CD4-positive, alpha-beta T cell treated with Interferon alpha-2 for 1 hour (primary cell): Measurements from ENCODE around the gene ZCCHC2.

Experiments used
- DNase-seq, 2 donors: peaks; one replicate each; pipeline ENCODE4 v3.0.0-alpha.2; 2020 to 2022

Gene ZCCHC2

GRCh38 chr18:62539284-62540165 is 16.7 kb downstream of the ZCCHC2 start:
- no peak for DNase-seq

- DNase-seq = no peak
Observed at GRCh38 chr18:62543021-62543420, 20.2 kb downstream of the ZCCHC2 start.

GRCh38 chr18:62545098-62545497 is 22.3 kb downstream of the ZCCHC2 start:
- DNase-seq = no peak

- no peak for DNase-seq
Observed at GRCh38 chr18:62549755-62550154, 26.9 kb downstream of the ZCCHC2 start.

- DNase-seq = no peak
Observed at GRCh38 chr18:62550746-62551145, 27.9 kb downstream of the ZCCHC2 start.

- no peak for DNase-seq
Observed at GRCh38 chr18:62551972-62552513, 29.2 kb downstream of the ZCCHC2 start.

GRCh38 chr18:62554061-62554815 is 31.4 kb downstream of the ZCCHC2 start:
- DNase-seq = no peak

GRCh38 chr18:62555135-62555534 is 32.3 kb downstream of the ZCCHC2 start:
- DNase-seq = no peak

- DNase-seq = no peak
Observed at GRCh38 chr18:62556397-62556796, 33.6 kb downstream of the ZCCHC2 start.

GRCh38 chr18:62558015-62558663 is 35.3 kb downstream of the ZCCHC2 start:
- DNase-seq = no peak

- no peak for DNase-seq
Observed at GRCh38 chr18:62564044-62564443, 41.2 kb downstream of the ZCCHC2 start.

- DNase-seq = peak; percentile 30 to 46
Observed at GRCh38 chr18:62566199-62566598, 43.4 kb downstream of the ZCCHC2 start.

- DNase-seq = no peak
Observed at GRCh38 chr18:62566818-62567217, 44.0 kb downstream of the ZCCHC2 start.

- DNase-seq = no peak
Observed at GRCh38 chr18:62569081-62569655, 46.3 kb downstream of the ZCCHC2 start.

- no peak for DNase-seq
Observed at GRCh38 chr18:62571037-62571436, 48.2 kb downstream of the ZCCHC2 start.

GRCh38 chr18:62571648-62572047 is 48.8 kb downstream of the ZCCHC2 start:
- no peak for DNase-seq

- no peak for DNase-seq
Observed at GRCh38 chr18:62572456-62572855, 49.6 kb downstream of the ZCCHC2 start.

GRCh38 chr18:62574776-62575175 is 52.0 kb downstream of the ZCCHC2 start:
- no peak for DNase-seq

- no peak for DNase-seq
Observed at GRCh38 chr18:62576271-62576670, 53.4 kb downstream of the ZCCHC2 start.

- no peak for DNase-seq
Observed at GRCh38 chr18:62576845-62577512, 54.2 kb downstream of the ZCCHC2 start.

GRCh38 chr18:62577765-62578164 is 54.9 kb downstream of the ZCCHC2 start:
- no peak for DNase-seq

GRCh38 chr18:62578980-62579511 is 56.2 kb downstream of the ZCCHC2 start:
- no peak for DNase-seq
